B cell (primary cell): ENCODE measurements around the gene PTCD2.

Experiments used
- CTCF ChIP-seq: fragments of 200-600 bp; IDR thresholded peaks from one replicate; pipeline ENCODE4 v1.8.0; 2022; ENCODE audit warnings: antibody characterized with exemption, mild to moderate bottlenecking
- EZH2 ChIP-seq: IDR thresholded peaks from 2 replicates; pipeline ENCODE4 v1.6.1; 2012; ENCODE audit warnings: borderline replicate concordance, low read depth, mild to moderate bottlenecking, moderate library complexity, low read length; ENCODE audit not compliant: insufficient read depth, poor library complexity, severe bottlenecking

- no peak for TF ChIP-seq CTCF
- no peak for TF ChIP-seq EZH2
Measured at GRCh38 chr5:72326306-72326649, 6.1 kb downstream of the PTCD2 start.
